HG03064 (cell line): ENCODE data around the gene PHC3.

Source experiments
- ATAC-seq: cut with Tn5 transposase; IDR thresholded peaks from one replicate; pipeline ENCODE4 v1.9.1; 2021; ENCODE audit warnings: low read depth; ENCODE audit not compliant: unreplicated experiment

PHC3 gene

DNA sequence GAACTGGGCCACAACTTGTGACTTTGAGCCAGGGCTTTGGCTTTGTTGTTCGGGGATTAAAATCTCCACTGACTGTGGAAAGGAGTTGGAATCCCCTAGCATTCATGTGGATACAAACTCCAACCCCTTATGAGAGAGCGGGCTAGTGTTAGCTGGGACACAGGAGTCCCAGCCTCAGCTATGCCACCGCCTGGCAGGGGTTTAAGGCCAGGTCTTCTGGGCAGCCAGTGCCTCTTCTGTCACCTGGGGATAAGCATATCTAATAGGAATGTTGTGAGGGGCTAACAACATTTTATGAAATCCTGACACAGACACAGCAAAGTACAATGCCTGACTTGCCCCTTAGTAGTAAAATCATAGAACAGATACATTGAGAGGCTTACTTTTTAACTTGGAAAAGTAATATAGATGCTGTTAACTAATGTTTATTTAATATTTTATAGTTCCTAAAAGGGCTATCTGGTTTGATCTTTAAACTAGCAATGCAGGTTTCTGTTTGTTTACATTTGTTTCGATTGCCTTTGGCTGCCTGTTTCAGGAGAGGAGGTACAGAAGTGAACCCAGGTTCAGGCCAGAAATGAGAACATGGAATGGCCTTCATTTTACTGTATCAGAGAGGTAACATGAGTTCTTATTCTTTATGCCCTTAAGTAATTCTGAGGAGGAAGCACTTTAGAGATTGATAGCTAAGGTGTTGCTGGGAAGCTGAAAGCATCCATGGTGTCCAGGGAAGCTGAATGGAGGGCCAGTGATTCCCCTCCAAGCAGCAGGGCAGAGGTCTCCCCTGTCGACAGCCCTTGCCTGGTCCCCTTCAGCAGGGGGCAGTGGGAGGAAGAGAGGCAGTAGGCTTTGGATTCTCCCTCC lies 135.0 kb downstream of the PHC3 start:
- ATAC-seq = no peak

DNA sequence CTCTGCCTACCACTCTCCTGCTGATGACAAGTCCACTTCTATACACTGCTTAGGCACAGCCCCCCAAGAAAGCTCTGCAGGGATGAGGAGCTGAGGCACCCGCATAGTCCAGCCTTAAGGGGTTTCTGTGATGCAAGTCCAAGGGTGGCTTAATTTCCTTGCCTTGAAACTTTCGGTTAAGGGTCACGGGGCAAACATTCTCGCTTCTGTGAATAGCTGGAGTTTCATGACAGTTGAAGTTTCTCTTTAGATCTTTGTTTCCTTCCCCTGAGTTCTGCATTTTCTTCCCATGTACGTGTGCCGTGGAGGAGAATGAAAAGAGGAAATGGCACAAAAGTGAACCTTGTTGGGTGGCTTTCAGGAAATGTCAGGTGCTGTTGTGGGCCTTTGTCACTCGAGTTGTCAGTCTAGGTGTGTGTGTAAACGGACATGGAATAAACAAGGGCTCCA lies 136.7 kb downstream of the PHC3 start:
- ATAC-seq = peak; percentile 73

DNA sequence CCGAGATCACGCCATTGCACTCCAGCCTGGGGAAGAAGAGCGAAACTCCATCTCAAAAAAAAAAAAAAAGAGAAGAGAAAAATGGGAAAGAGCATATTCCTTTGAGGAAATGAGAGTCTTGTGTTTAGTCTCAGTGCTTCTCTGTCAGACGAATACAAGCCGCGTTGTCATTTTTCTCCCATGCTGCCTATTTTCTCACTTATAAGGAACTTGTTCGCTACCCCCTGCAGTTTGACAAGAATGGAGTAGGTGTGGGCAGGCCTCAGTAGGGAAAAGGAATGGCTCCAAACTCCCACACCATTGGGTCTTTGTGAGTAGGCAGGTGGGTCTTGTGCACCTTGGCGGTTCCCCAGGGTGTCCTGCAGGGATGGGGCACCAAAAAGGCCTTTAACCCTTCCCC lies 137.3 kb downstream of the PHC3 start:
- no peak for ATAC-seq

DNA sequence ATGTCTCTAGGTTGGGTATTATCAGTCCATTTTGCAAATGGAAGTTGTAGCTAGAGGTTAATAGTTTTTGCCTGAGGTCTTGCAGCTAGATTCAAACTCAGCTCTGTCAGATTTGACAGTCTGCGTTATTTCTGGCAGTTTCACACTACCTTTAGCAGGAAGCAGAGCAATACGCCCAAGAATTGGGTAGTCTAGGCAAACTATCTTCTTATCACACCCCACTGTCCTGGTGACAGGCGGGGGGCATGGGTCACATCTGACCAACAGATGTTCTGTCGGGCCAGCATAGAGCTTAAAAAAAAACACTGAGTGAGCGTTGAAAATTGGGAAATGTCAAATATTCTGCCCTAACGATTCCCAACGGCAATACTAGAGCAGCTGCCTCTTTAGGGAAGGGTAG lies 138.0 kb downstream of the PHC3 start:
- ATAC-seq = no peak

DNA sequence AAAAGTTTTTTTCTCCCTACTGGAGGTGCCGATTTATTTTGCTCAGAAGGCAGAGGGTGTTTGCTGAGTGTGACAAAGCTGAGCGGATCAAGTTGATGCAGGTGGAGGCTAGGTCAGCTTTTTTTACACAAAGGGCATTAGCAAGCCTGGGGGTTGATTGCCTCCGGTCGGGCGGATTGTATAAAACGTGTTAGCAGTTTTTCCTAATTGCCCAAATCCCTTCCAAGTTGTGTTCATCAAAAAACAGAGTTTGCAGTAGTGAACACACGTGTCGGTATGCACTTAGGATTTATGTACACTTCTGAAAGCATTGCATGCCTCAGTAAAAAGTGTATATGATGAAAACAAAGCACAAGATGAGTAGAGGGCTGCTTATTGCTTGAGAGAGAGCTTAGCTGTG lies 141.1 kb downstream of the PHC3 start:
- no peak for ATAC-seq

DNA sequence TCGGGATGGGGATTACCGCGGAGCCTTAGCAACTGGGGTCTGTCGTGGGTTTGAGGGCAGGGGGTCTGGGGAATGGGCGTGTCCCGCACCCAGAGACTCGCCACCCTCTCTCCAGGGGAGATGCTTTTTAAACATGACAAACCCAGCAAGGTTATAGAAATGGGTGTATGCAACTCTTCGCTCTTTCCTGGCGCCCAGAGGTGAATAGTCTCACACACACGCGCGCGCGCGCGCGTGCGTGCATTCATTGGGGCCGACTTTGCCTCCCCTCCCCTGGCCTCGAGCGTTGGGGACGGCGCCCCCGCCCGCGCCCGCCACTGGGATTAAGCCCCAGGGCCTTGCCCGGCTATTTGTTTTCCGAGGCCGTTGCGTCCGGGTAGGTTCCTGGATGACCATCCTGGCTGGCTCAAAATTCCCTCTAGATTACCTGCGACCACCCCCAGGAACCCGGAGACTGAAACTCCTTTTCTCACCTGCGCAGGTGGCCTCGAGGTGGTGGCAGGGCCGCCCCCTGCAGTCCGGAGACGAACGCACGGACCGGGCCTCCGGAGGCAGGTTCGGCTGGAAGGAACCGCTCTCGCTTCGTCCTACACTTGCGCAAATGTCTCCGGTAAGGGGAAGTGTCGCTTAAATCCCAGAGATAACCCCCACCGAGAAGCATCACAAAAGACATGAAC lies 143.0 kb downstream of the PHC3 start:
- peak; percentile 5 for ATAC-seq
